GM18868 (cell line): ENCODE results near the gene ISYNA1.

Source experiments
- ATAC-seq: cut with Tn5 transposase; IDR thresholded peaks from one replicate; pipeline ENCODE4 v1.9.1; 2021; ENCODE audit warnings: mild to moderate bottlenecking, moderate library complexity; ENCODE audit not compliant: unreplicated experiment

ISYNA1 gene

DNA sequence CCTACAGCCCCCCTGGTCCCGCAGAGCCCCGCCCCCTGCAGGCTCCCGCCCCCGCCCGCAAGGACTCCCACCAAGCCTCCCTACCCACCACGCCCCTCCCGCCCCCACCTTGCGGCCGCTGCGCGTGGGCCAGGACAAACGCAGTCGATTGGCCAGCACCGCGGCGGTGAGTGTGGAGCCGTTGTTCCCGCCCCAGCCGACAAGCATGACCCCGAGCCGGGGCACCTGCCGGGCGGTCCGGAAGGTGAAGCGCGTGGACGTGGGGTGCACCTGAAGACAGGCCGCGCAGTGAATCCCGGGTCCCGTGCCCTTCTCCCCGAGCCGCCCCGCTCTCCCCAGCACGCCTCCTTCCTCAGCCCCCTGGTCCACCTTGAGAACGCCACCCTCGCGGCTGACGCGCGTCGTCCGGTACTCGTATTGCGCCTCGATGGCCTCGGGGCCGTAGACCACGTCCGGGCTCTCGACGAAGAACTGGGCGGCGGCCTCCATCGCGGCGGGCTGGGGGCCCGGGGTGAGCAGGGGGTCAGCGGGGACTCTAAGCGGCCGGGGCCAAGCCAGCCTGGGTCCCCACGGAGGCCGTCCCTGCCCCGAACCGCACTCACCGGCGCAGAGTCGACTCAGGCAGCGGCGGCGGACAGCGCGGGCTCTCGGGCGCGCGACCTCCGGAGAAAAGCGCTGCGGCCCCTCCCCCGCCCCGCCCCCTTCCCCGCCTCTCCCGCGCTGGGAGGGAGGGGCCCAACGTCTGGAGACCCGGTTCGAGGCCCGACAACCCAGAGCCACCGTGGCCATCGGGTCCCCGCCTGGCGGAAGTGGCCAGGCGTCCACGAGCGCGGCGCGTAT, at the start of gene ISYNA1:
ISYNA1 (minus strand) TSS at position 643 of the 840 bp plus-strand sequence; CDS start at position 489, 154 bp downstream.
- no peak for ATAC-seq

DNA sequence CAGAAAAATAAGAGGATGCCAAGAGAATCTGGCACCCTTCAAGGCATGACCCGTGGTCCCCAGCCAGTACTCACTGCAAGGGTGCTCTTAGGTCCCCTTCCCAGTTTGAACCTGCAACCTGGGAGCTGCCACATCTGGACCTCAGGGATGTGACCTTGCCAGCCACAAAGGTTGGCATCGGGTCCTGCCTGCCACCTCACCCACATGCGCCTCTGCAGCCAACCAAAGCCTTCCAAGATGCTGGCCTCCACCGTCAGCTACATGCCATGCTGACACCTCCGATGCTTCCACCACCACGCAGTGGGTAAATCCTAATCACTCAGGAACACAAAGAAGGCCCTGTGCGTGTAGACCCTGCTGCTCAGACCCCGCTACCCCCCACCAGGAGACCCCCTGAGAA, 48.8 kb upstream of the ISYNA1 start:
- no peak for ATAC-seq

- no peak for ATAC-seq
Observed at GRCh38 chr19:18484992-18485391, 47.1 kb upstream of the ISYNA1 start.

DNA sequence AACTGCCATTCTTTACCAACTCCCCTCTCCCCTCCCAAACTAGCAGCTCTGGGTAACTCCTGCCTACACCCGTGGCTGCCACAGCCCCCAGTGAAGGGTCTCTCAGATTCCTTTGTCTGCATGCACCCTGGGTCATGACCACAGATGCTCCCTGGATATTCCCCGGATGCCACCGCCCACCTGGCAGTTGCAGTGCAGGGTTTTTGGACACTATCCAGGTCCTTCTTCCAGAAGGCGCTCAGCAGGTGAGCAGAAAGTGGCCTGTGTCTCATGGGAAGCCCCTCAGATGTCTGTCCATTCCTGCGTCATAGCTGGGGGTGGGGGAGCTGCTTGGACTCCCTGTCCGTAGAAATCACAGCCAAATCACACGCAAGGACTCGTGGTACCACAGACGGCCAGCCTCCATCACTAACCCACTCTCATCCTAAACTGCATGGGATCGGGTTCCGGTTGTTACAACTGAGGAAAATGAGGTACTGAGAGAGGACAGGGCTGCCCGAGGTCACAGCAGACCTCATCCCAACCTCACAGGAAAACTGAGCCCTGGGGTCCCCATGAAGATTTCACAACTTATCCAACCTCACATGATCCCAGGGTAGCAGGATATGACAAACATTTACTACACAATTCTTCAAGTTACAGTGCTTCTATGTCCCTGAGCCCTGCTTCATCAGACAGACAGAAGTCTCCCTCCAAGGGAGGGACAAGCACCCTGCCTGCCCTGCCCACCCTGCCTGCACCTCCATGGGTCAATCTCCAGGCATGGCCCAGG, 45.4 kb upstream of the ISYNA1 start:
- ATAC-seq: no peak

GRCh38 chr19:18481505-18482222, 43.7 kb upstream of the ISYNA1 start:
- ATAC-seq: no peak

DNA sequence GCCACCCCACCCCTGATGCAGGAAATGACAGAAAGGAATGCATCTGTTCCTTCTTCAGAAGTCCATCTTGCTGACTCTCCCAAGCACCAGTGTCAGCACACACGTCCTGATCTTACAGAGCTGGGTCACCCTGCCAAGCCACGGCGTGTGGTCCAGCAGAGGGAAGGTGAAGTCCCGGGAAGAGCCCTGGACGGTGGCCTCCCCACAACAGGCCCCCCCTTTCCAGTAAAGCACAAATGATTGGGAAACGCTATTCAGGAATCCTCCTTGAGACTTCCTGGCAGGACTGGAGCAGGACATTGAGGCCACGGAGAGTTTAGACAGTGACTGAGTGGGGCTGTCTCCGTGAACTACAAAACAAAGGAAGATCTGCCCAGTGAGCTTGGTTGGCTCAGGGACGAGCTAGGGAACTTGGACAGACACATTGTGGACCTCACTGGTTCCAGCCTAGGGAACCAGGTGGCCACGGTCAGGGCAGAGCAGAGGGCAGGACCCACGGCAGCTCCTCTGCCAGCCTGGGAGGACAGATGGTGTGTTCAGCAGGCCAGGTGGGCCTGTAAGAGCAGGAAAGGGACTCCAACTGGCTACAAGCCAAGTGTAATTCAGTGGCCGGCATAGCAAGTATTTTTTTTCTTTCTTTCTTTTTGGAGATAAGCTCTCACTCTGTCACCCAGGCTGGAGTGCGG, 42.2 kb upstream of the ISYNA1 start:
- ATAC-seq: no peak

GRCh38 chr19:18478545-18479311, 40.8 kb upstream of the ISYNA1 start:
- ATAC-seq: peak; percentile 59

GRCh38 chr19:18477974-18478373, 40.0 kb upstream of the ISYNA1 start:
- ATAC-seq: no peak

DNA sequence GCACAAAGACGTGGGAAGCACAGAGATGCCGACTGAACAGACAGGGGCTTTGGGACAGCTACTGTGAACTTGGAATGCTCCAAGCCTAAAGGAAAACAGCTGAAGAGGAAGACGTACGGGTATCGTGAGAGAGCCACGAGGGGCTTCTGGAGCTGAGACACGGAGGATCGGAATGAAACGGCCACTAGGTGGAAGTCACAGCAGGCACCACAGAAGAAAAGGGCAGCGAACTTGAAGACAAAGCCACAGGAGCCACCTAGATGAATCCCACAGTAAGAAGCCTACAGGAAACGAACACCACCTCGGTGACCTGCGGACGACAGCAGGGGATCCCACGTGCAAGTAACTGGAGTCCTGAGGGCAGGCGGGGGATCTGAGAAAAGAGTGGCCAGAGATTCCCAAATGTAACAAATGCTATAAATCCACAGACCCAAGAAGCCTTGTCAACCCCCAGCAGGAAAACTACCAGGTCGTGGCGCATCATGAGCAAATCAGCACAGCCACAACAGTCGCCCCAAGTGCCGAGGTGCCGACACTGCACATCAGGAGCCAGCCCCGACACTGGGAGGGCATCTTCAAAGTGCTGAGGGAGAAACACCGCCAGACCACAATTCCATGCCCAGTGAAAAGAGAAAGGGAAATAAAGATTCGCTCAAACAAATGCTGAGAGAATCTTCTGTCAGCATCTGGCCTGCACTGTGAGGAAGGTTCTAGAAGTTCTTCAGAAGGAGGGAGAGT, 39.3 kb upstream of the ISYNA1 start:
- ATAC-seq: no peak

DNA sequence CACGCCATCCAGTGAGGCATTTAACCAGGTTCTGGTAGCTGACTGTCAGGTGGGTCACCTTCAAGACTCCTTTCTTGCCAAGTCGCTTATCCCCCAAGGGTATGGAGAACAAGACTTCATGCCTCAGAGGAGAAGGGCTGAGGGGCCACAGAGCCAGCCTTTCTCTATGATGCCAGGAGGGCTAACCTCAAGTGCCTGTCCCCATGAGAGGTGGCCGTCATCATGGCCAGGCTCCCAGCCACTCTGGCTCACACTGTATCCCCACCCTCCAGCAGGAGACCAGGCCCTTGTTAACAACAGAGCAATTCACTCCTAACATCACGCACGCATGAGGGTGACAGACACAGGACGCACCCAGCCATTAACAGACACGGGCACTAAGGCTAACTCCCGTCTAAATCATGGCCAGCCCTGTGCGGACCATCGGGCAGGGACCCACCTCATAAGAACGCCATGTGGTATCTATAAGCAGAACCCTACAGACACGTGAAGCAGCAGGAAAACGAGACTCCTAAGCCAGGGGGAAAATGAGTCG, 38.6 kb upstream of the ISYNA1 start:
- no peak for ATAC-seq

GRCh38 chr19:18475762-18476331, 37.9 kb upstream of the ISYNA1 start:
- ATAC-seq: no peak

DNA sequence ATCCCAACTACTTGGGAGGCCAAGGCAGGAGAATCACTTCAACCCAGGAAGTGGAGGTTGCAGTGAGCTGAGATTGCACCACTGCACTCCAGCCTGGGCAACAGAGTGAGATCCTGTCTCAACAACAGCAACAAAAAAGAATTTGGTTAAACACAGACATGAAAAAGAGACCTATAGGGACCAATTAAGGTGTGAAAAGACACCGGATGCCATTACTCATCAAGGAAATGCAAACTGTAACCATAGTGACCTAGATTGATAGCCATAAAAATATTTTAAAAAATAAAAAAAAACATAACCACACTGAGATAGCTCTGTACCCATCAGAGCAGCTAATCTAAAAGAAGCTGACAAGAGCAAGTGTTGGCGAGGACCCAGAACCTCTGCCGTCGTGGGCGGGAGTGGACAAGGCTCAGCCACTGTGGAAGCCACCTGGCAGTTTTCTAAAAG, 37.1 kb upstream of the ISYNA1 start:
- no peak for ATAC-seq

DNA sequence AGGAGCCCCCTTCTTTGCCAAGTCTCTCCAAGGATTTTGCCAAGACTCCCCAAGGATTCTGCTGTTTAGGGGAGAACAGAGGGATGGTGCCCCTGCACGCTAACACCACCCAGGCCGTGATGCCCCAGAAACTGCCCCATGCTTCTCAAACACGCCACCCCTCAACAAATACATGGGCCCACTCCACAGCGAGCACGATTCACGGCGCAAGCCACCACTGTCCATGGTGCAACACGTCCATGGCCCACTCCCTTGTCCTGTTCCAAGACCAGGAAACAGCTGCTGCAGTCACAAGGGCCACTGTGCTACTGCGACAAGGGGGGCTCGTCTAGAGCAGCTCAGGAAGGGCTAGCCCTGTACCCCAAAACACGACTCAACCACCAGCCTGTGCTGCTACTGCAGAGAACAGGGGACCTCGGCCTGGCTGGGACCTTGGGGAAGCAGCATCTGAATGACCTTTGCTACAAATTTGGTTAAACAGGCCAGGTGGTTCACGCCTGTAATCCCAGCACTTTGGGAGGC, 36.5 kb upstream of the ISYNA1 start:
- ATAC-seq: no peak

DNA sequence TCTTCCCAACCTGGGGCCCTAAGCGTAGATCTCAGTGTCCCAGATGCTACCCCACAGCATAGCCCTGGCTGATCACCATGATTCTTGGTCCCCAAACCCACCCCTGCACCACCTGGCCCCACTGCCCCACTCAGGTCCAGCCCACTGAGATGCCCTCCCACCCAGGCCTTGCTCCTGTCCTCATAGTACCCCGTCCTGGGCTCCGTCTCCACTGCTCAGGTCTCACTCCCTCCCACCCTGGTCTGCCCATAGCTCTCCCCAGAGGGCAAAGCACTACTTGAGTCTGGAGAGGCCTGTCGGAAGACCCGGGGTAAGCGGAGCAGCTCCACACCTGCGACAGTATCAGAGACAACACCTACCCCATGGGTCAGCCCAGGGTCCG, 35.8 kb upstream of the ISYNA1 start:
- no peak for ATAC-seq

- ATAC-seq: no peak
Observed at GRCh38 chr19:18473003-18473705, 35.2 kb upstream of the ISYNA1 start.

GRCh38 chr19:18470787-18471186, 32.9 kb upstream of the ISYNA1 start:
- ATAC-seq: no peak

GRCh38 chr19:18469069-18469846, 31.3 kb upstream of the ISYNA1 start:
- no peak for ATAC-seq
